Hepatocyte (in vitro differentiated cells): ENCODE measurements around the gene SCYL2. TPM values are rescaled to one million over a fixed set of nuclear protein-coding genes. Genes with fewer than 3 reads are reported as not detected.
"Not testable (repeated sequence)": the region's sequence is repeated elsewhere in the genome, so short reads cannot be mapped to it uniquely, and the experiment has no call there.

Experiments used
- DNase-seq: peaks from one replicate; pipeline ENCODE4 v3.0.0-alpha.2; 2016; ENCODE audit warnings: low spot score
- H2AFZ ChIP-seq: fragments of 200-600 bp; sonication (generic); 2 replicates; pipeline ENCODE4 v1.6.0; 2016; ENCODE audit warnings: antibody characterized with exemption, mild to moderate bottlenecking
- H3K27ac ChIP-seq: fragments of 200-600 bp; sonication (generic); 2 replicates; pipeline ENCODE4 v1.5.1; 2016; ENCODE audit warnings: mild to moderate bottlenecking
- H3K27me3 ChIP-seq: fragments of 200-600 bp; sonication (generic); 2 replicates; pipeline ENCODE4 v1.6.1; 2016
- H3K36me3 ChIP-seq: fragments of 200-600 bp; sonication (generic); replicated peaks from 2 replicates; pipeline ENCODE4 v1.5.1; 2016; ENCODE audit warnings: low read depth; ENCODE audit not compliant: insufficient read depth
- H3K4me1 ChIP-seq: fragments of 200-600 bp; sonication (generic); 2 replicates; pipeline ENCODE4 v1.5.1; 2016; ENCODE audit warnings: mild to moderate bottlenecking, moderate library complexity; ENCODE audit not compliant: insufficient read depth
- H3K4me2 ChIP-seq: fragments of 200-600 bp; sonication (generic); 2 replicates; pipeline ENCODE4 v1.6.0; 2016
- H3K4me3 ChIP-seq: fragments of 200-600 bp; sonication (generic); 2 replicates; pipeline ENCODE4 v1.5.1; 2016; ENCODE audit warnings: mild to moderate bottlenecking
- H3K79me2 ChIP-seq: fragments of 200-600 bp; sonication (generic); 2 replicates; pipeline ENCODE4 v1.6.0; 2017; ENCODE audit warnings: mild to moderate bottlenecking
- H3K9me2 ChIP-seq: fragments of 200-600 bp; sonication (generic); replicated peaks from 2 replicates; pipeline ENCODE4 v1.6.0; 2017; ENCODE audit warnings: mild to moderate bottlenecking; ENCODE audit not compliant: insufficient read depth
- H3K9me3 ChIP-seq: fragments of 200-600 bp; sonication (generic); 2 replicates; pipeline ENCODE4 v1.5.1; 2016; ENCODE audit warnings: low read depth, mild to moderate bottlenecking
- H4K20me1 ChIP-seq: fragments of 200-600 bp; sonication (generic); 2 replicates; pipeline ENCODE4 v1.6.0; 2016; ENCODE audit warnings: mild to moderate bottlenecking; ENCODE audit not compliant: insufficient read depth, poor library complexity, severe bottlenecking
- EZH2 ChIP-seq: fragments of 200-600 bp; sonication (generic); IDR thresholded peaks from 2 replicates; pipeline ENCODE4 v1.6.1; 2016; ENCODE audit warnings: antibody characterized with exemption, mild to moderate bottlenecking, borderline replicate concordance
- EZH2phosphoT487 ChIP-seq: fragments of 200-600 bp; sonication (generic); IDR thresholded peaks from one replicate; pipeline ENCODE4 v1.6.1; 2018; ENCODE audit warnings: antibody characterized with exemption, mild to moderate bottlenecking, low read depth, moderate library complexity; ENCODE audit not compliant: unreplicated experiment, severe bottlenecking
- WGBS: methylation state at CpG from one replicate; pipeline ENCODE4 v1.1.6; 2016; ENCODE audit warnings: low lambda C conversion rate; ENCODE audit errors: missing lambda C conversion rate; 5-methylcytosine and 5-hydroxymethylcytosine counted together
- polyA plus RNA-seq: library from polyadenylated mRNA; unstranded; fragments of >200 nt; fragmentation: Nextera tagmentation; extraction: Ambion mirVana; gene quantifications from 2 replicates; pipeline ENCODE4 v1.2.1, GENCODE V29; 2016
- total RNA-seq: library from RNA; depleted of rRNA; stranded (reverse); fragments of >200 nt; gene quantifications from 2 replicates; pipeline ENCODE4 v1.2.3, GENCODE V29; 2014
- TF ChIP-seq, protein P1 (sequence below): fragments of 200-600 bp; sonication (generic); IDR thresholded peaks from 2 replicates; pipeline ENCODE4 v1.5.1; 2016; ENCODE audit warnings: antibody characterized with exemption, mild to moderate bottlenecking; ENCODE audit not compliant: poor library complexity

SCYL2 gene
- total and polyA plus RNA-seq, 2 experiments from 2014 or later, result 17.2 to 55.0 TPM

DNA sequence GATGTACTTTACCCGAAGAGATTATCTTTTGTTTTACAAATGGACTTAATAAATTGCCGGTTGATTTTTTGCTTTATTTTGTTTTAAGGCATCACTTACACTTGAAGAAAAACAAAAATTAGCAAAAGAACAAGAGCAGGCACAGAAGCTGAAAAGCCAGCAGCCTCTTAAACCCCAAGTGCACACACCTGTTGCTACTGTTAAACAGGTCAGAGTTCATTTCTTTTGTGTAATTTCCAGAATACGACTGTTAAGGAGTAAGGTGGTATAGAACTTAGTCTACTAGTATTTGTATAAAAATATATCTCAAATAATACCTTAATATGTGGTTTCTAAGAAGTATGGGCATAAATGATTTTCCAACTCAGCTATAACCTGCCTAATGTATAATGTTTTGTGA is 70.3 kb downstream of the SCYL2 start:
- no peaks in the 10 kb centered on the region for H3K36me3 ChIP-seq
- H3K9me2 ChIP-seq, result no peaks in the 10 kb centered on the region
- DNase-seq, result no peak
- no peak overlapping the region for H3K27ac ChIP-seq
- H3K4me1 ChIP-seq, result no peaks in the 10 kb centered on the region
- no peak overlapping the region for H2AFZ ChIP-seq
- H3K79me2 ChIP-seq, result no peaks in the 10 kb centered on the region
- TF ChIP-seq EZH2phosphoT487, result no peak
- no peak for TF ChIP-seq EZH2
- TF ChIP-seq, protein P1, sequence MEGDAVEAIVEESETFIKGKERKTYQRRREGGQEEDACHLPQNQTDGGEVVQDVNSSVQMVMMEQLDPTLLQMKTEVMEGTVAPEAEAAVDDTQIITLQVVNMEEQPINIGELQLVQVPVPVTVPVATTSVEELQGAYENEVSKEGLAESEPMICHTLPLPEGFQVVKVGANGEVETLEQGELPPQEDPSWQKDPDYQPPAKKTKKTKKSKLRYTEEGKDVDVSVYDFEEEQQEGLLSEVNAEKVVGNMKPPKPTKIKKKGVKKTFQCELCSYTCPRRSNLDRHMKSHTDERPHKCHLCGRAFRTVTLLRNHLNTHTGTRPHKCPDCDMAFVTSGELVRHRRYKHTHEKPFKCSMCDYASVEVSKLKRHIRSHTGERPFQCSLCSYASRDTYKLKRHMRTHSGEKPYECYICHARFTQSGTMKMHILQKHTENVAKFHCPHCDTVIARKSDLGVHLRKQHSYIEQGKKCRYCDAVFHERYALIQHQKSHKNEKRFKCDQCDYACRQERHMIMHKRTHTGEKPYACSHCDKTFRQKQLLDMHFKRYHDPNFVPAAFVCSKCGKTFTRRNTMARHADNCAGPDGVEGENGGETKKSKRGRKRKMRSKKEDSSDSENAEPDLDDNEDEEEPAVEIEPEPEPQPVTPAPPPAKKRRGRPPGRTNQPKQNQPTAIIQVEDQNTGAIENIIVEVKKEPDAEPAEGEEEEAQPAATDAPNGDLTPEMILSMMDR, result no peak
- 82% methylated on average over 3 of the region's 3 CpGs for WGBS
- no peaks in the 10 kb centered on the region for H4K20me1 ChIP-seq
- H3K27me3 ChIP-seq, result no peaks in the 10 kb centered on the region
- H3K4me2 ChIP-seq, result no peak overlapping the region
- no peak overlapping the region for H3K4me3 ChIP-seq
- no peaks in the 10 kb centered on the region for H3K9me3 ChIP-seq

DNA sequence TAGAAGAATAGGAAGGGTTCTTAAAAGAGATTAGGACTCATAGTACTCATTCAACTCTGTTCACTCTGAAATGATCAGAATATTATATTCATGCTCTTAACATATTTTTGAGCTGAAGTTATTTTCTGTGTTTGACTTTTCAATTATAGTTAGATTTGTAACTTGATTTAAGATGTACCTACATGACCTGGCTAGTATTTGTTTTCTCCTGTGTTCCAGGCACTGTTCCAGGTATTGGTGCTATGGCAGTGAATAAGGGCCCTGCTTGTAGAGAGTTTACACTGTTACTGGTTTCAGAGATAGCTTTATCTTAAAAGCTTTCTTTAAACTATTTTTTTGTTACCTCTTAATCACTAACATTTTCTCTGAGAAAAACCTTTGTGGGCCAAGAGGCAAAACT is 70.8 kb downstream of the SCYL2 start:
- Histone ChIP-seq H3K4me3 (no peak overlapping the region), H3K27me3 (no peaks in the 10 kb centered on the region), H3K4me2 (no peak overlapping the region), H4K20me1 (no peaks in the 10 kb centered on the region), H3K27ac (no peak overlapping the region), H3K79me2 (no peaks in the 10 kb centered on the region), H3K9me3 (no peaks in the 10 kb centered on the region), H3K9me2 (no peaks in the 10 kb centered on the region), H3K4me1 (no peaks in the 10 kb centered on the region), H3K36me3 (no peaks in the 10 kb centered on the region), H2AFZ (no peak overlapping the region)
- DNase-seq, result no peak
- TF ChIP-seq EZH2 (no peak), EZH2phosphoT487 (no peak)
- TF ChIP-seq, protein P1, result no peak

DNA sequence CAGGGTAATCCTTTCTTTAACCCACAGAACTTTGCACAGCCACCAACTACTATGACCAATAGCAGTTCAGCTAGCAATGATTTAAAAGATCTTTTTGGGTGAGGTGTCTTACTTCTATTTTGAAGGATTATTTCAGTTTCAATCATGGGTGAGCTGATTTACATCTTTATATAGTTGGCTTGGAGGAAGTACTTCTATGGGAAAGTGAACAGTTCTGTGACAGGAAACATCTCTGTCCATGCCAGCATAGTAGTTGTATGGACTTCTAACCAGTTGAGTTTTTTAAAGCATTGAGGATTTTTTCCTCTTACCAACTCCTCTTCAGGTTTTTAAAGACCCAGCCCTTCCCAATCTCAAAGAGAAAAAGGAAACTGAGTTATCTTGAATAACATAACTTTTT is 72.1 kb downstream of the SCYL2 start:
- H4K20me1 ChIP-seq, result no peaks in the 10 kb centered on the region
- no peaks in the 10 kb centered on the region for H3K36me3 ChIP-seq
- TF ChIP-seq, protein P1, result no peak
- TF ChIP-seq EZH2phosphoT487 (no peak), EZH2 (no peak)
- no peak overlapping the region for H3K27ac ChIP-seq
- no peaks in the 10 kb centered on the region for H3K27me3 ChIP-seq
- H3K79me2 ChIP-seq, result no peaks in the 10 kb centered on the region
- H2AFZ ChIP-seq, result no peak overlapping the region
- H3K4me2 ChIP-seq, result no peak overlapping the region
- H3K4me1 ChIP-seq, result no peaks in the 10 kb centered on the region
- no peaks in the 10 kb centered on the region for H3K9me3 ChIP-seq
- DNase-seq, result no peak
- no peak overlapping the region for H3K4me3 ChIP-seq
- no peaks in the 10 kb centered on the region for H3K9me2 ChIP-seq

DNA sequence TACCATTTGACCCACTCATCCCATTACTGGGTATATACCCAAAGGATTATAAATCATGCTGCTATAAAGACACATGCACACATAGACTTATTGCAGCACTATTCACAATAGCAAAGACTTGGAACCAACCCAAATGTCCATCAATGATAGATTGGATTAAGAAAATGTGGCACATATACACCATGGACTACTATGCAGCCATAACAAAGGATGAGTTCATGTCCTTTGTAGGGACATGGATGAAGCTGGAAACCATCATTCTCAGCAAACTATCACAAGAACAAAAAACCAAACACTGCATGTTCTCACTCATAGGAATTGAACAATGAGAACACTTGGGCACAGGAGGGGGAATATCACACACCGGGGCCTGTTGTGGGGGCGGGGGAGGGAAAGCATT is 75.9 kb downstream of the SCYL2 start:
- not testable (repeated sequence) for DNase-seq, H3K27ac ChIP-seq, H3K4me1 ChIP-seq, H4K20me1 ChIP-seq, H3K9me2 ChIP-seq, H3K36me3 ChIP-seq, H3K9me3 ChIP-seq, H3K27me3 ChIP-seq, H2AFZ ChIP-seq, H3K4me2 ChIP-seq, H3K4me3 ChIP-seq, H3K79me2 ChIP-seq
- WGBS, result 90% methylated on average over 2 of the region's 2 CpGs

DNA sequence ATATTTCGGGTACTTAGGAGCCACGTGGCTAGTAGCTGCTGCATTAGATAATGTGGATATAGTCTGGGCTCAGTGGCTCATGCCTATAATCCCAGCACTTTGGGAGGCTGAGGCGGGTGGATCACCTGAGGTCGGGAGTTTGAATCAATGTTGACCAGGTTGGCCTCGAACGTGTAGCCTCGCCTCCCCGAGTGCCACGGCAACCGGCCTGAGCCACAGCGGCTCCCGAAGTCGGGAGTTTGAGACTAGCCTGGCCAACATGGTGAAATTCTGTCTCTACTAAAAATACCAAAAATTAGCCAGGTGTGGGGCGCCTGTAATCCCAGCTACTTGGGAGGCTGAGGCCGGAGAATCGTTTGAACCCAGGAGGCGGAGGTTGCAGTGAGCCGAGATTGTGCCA is 77.4 kb downstream of the SCYL2 start:
- H3K27me3 ChIP-seq, H4K20me1 ChIP-seq, H3K4me1 ChIP-seq, H2AFZ ChIP-seq, H3K4me2 ChIP-seq, H3K27ac ChIP-seq, H3K9me2 ChIP-seq, DNase-seq, H3K36me3 ChIP-seq, H3K4me3 ChIP-seq, H3K9me3 ChIP-seq, H3K79me2 ChIP-seq: not testable (repeated sequence)
- WGBS, result 97% methylated on average over 18 of the region's 18 CpGs
